ENCODE data around the gene MMP24.

GRCh38 chr20:35291654-35292503 lies 65.4 kb downstream of the MMP24 start, which contains the start of gene FAM83C:
- TF ChIP-seq CTCF (IDR thresholded peaks at IDR 0.05; ENCODE audit: poor library complexity) (no peak), EZH2phosphoT487 (IDR thresholded peaks at IDR 0.05; ENCODE audit: low read depth, severe bottlenecking, unreplicated experiment) (no peak), EZH2 (IDR thresholded peaks at IDR 0.05; ENCODE audit: borderline replicate concordance) (no peak)
